ENCODE data around the gene DUSP21.

DUSP21 gene

GRCh38 chrX:44876086-44876485 is 32.3 kb downstream of the DUSP21 start:
- DNase-seq (ENCODE audit: extremely low spot score), result no peak
- ChIA-PET POLR2A (interaction anchor here (0.7 kb wide), 1 partner anchor 199 kb away, joined by 3 read pairs; no protein-coding TSS in a partner anchor), CTCF (interaction anchor here (0.6 to 1.2 kb wide), 3 partner anchors 22 to 572 kb away, joined by 4 to 5 read pairs (median 5); no protein-coding TSS in a partner anchor)
- TF ChIP-seq NFRKB (IDR thresholded peaks at IDR 0.05) (no peak), FOXK2 (IDR thresholded peaks at IDR 0.05) (no peak), ARNT (IDR thresholded peaks at IDR 0.05) (no peak), FOXM1 (IDR thresholded peaks at IDR 0.05; ENCODE audit: borderline replicate concordance) (no peak), TARDBP (IDR thresholded peaks at IDR 0.05) (no peak)

- ChIA-PET POLR2A (interaction anchor here (0.7 kb wide), 1 partner anchor 198 kb away, joined by 3 read pairs; no protein-coding TSS in a partner anchor), CTCF (interaction anchor here (0.6 to 1.2 kb wide), 3 partner anchors 21 to 573 kb away, joined by 4 to 5 read pairs (median 5); no protein-coding TSS in a partner anchor)
- no peak for DNase-seq (ENCODE audit: extremely low spot score)
- TF ChIP-seq SUZ12 (IDR thresholded peaks at IDR 0.05) (no peak), ZNF384 (IDR thresholded peaks at IDR 0.05) (no peak), FOXK2 (IDR thresholded peaks at IDR 0.05) (no peak), CTBP1 (IDR thresholded peaks at IDR 0.05; ENCODE audit: borderline replicate concordance) (no peak), FOXA1 (IDR thresholded peaks at IDR 0.05) (no peak), PKNOX1 (IDR thresholded peaks at IDR 0.05) (no peak), SP1 (IDR thresholded peaks at IDR 0.05) (no peak), FOXM1 (IDR thresholded peaks at IDR 0.05; ENCODE audit: borderline replicate concordance) (no peak), ARNT (IDR thresholded peaks at IDR 0.05) (no peak), LEF1 (IDR thresholded peaks at IDR 0.05; ENCODE audit: borderline replicate concordance) (no peak), NFRKB (IDR thresholded peaks at IDR 0.05) (no peak), L3MBTL2 (conservative IDR thresholded peaks at IDR 0.05) (no peak)
These were observed 32.9 kb downstream of the DUSP21 start for GRCh38 chrX:44876767-44877166.

GRCh38 chrX:44878780-44879179 is 35.0 kb downstream of the DUSP21 start:
- no peak for DNase-seq (ENCODE audit: extremely low spot score)
- TF ChIP-seq FOXK2 (IDR thresholded peaks at IDR 0.05) (no peak), TARDBP (IDR thresholded peaks at IDR 0.05) (no peak), FOXM1 (IDR thresholded peaks at IDR 0.05; ENCODE audit: borderline replicate concordance) (no peak), L3MBTL2 (conservative IDR thresholded peaks at IDR 0.05) (no peak), NFRKB (IDR thresholded peaks at IDR 0.05) (no peak), ARNT (IDR thresholded peaks at IDR 0.05) (no peak), CTBP1 (IDR thresholded peaks at IDR 0.05; ENCODE audit: borderline replicate concordance) (no peak), ZNF384 (IDR thresholded peaks at IDR 0.05) (no peak), SUZ12 (IDR thresholded peaks at IDR 0.05) (no peak), LEF1 (IDR thresholded peaks at IDR 0.05; ENCODE audit: borderline replicate concordance) (no peak), FOXA1 (IDR thresholded peaks at IDR 0.05) (no peak), HDGF (IDR thresholded peaks at IDR 0.05; ENCODE audit: borderline replicate concordance) (no peak), ELF4 (IDR thresholded peaks at IDR 0.05) (no peak), PKNOX1 (IDR thresholded peaks at IDR 0.05) (no peak), BHLHE40 (IDR thresholded peaks at IDR 0.05; ENCODE audit: borderline replicate concordance) (no peak), SP1 (IDR thresholded peaks at IDR 0.05) (no peak)
- POLR2A ChIA-PET, result no interaction called here
- CTCF ChIA-PET, result no interaction called here

- no peak for TF ChIP-seq ELF4 (IDR thresholded peaks at IDR 0.05)
- TF ChIP-seq ARNT (IDR thresholded peaks at IDR 0.05), result no peak
- CTCF ChIA-PET, result no interaction called here
- POLR2A ChIA-PET, result interaction anchor here (1.5 kb wide), 1 partner anchor 9 kb away, joined by 3 read pairs; the partner anchor contains the start of gene KDM6A
- no peak for DNase-seq (ENCODE audit: extremely low spot score)
These were observed 37.7 kb downstream of the DUSP21 start for GRCh38 chrX:44881549-44881948.

- no peak for DNase-seq (ENCODE audit: extremely low spot score)
- ChIA-PET POLR2A (interaction anchor here (1.5 kb wide), 1 partner anchor 10 kb away, joined by 3 read pairs; the partner anchor contains the start of gene KDM6A), CTCF (no interaction called here)
- TF ChIP-seq FOXA1 (IDR thresholded peaks at IDR 0.05) (no peak), CTBP1 (IDR thresholded peaks at IDR 0.05; ENCODE audit: borderline replicate concordance) (no peak), ZNF384 (IDR thresholded peaks at IDR 0.05) (no peak), SP1 (IDR thresholded peaks at IDR 0.05) (no peak), L3MBTL2 (conservative IDR thresholded peaks at IDR 0.05) (no peak), SUZ12 (IDR thresholded peaks at IDR 0.05) (no peak), FOXM1 (IDR thresholded peaks at IDR 0.05; ENCODE audit: borderline replicate concordance) (no peak), NFRKB (IDR thresholded peaks at IDR 0.05) (no peak), HDGF (IDR thresholded peaks at IDR 0.05; ENCODE audit: borderline replicate concordance) (no peak), ELF4 (IDR thresholded peaks at IDR 0.05) (no peak), FOXK2 (IDR thresholded peaks at IDR 0.05) (no peak)
These were observed 38.8 kb downstream of the DUSP21 start for GRCh38 chrX:44882635-44883034.

GRCh38 chrX:44884944-44885343 is 41.1 kb downstream of the DUSP21 start:
- ChIA-PET CTCF (no interaction called here), POLR2A (no interaction called here)
- DNase-seq (ENCODE audit: extremely low spot score), result no peak
- TF ChIP-seq TARDBP (IDR thresholded peaks at IDR 0.05) (no peak), CTBP1 (IDR thresholded peaks at IDR 0.05; ENCODE audit: borderline replicate concordance) (no peak)

- ChIA-PET POLR2A (no interaction called here), CTCF (no interaction called here)
- no peak for DNase-seq (ENCODE audit: extremely low spot score)
- TF ChIP-seq SP1 (IDR thresholded peaks at IDR 0.05), result no peak
- TF ChIP-seq LEF1 (IDR thresholded peaks at IDR 0.05; ENCODE audit: borderline replicate concordance), result no peak
- no peak for TF ChIP-seq FOXA1 (IDR thresholded peaks at IDR 0.05)
- no peak for TF ChIP-seq FOXM1 (IDR thresholded peaks at IDR 0.05; ENCODE audit: borderline replicate concordance)
- TF ChIP-seq ELF4 (IDR thresholded peaks at IDR 0.05), result no peak
- no peak for TF ChIP-seq ZNF384 (IDR thresholded peaks at IDR 0.05)
- no peak for TF ChIP-seq ARNT (IDR thresholded peaks at IDR 0.05)
- no peak for TF ChIP-seq CTBP1 (IDR thresholded peaks at IDR 0.05; ENCODE audit: borderline replicate concordance)
- no peak for TF ChIP-seq FOXK2 (IDR thresholded peaks at IDR 0.05)
- no peak for TF ChIP-seq BHLHE40 (IDR thresholded peaks at IDR 0.05; ENCODE audit: borderline replicate concordance)
- no peak for TF ChIP-seq PKNOX1 (IDR thresholded peaks at IDR 0.05)
- no peak for TF ChIP-seq L3MBTL2 (conservative IDR thresholded peaks at IDR 0.05)
- no peak for TF ChIP-seq TARDBP (IDR thresholded peaks at IDR 0.05)
- TF ChIP-seq SUZ12 (IDR thresholded peaks at IDR 0.05), result no peak
- no peak for TF ChIP-seq NFRKB (IDR thresholded peaks at IDR 0.05)
- no peak for TF ChIP-seq HDGF (IDR thresholded peaks at IDR 0.05; ENCODE audit: borderline replicate concordance)
These were observed 46.0 kb downstream of the DUSP21 start for GRCh38 chrX:44889824-44890223.
